ENCODE data around the gene CEP112. TPM values are rescaled to one million over a fixed set of nuclear protein-coding genes. Genes with fewer than 3 reads are reported as not detected.

Gene CEP112
- total RNA-seq, 1 donor from 2014 or later, result 20.1 TPM

GRCh38 chr17:65967372-65967771 lies 224.6 kb downstream of the CEP112 start:
- Histone ChIP-seq H3K9me3 (no peaks in the 10 kb centered on the region), H3K36me3 (no peaks in the 10 kb centered on the region), H3K27ac (no peak overlapping the region), H3K4me1 (no peaks in the 10 kb centered on the region), H3K4me3 (no peak overlapping the region), H3K27me3 (no peaks in the 10 kb centered on the region)
- DNase-seq (ENCODE audit: extremely low spot score in 2 of 2), result no peak
- intact Hi-C loops (cut with DNase I), result no loop called here
- no peak for TF ChIP-seq POLR2AphosphoS5 (IDR thresholded peaks at IDR 0.05; ENCODE audit: insufficient read depth in 1 of 2, low read depth in 1 of 2)
- no peak for TF ChIP-seq CTCF (IDR thresholded peaks at IDR 0.05)
- TF ChIP-seq POLR2A (IDR thresholded peaks at IDR 0.05), result no peak

- no peaks in the 10 kb centered on the region for H3K27me3 ChIP-seq
- intact Hi-C loops (cut with DNase I), result no loop called here
- no peak overlapping the region for H3K4me3 ChIP-seq
- H3K36me3 ChIP-seq, result no peaks in the 10 kb centered on the region
- TF ChIP-seq CTCF (IDR thresholded peaks at IDR 0.05) (no peak), POLR2A (IDR thresholded peaks at IDR 0.05) (no peak), POLR2AphosphoS5 (IDR thresholded peaks at IDR 0.05; ENCODE audit: insufficient read depth in 1 of 2, low read depth in 1 of 2) (no peak)
- no peak for DNase-seq (ENCODE audit: extremely low spot score in 2 of 2)
- H3K4me1 ChIP-seq, result no peaks in the 10 kb centered on the region
- no peaks in the 10 kb centered on the region for H3K9me3 ChIP-seq
- no peak overlapping the region for H3K27ac ChIP-seq
These were observed 225.7 kb downstream of the CEP112 start for GRCh38 chr17:65966072-65966695.

DNA sequence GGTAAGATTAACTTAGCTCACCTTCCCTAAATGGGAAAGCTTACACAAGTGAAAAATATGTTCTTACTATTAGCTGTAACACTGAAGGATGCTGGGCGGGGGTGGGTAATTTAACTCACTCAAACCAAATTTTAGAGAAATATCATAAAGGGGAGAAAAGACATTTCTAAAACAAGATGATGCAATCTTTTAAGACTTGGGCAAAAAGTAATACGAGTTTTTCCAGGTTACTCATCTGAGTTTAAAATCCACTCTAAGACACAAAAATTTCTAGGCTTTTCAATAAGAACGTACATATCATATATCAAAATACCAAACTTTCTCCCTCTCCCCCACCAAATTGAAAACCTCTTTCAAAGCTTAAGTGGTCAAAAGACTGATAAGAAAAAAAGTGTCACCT lies 228.8 kb downstream of the CEP112 start:
- no peak for DNase-seq (ENCODE audit: extremely low spot score in 2 of 2)
- intact Hi-C loops (cut with DNase I), result no loop called here
- no peak overlapping the region for H3K27ac ChIP-seq
- H3K27me3 ChIP-seq, result no peaks in the 10 kb centered on the region
- H3K4me3 ChIP-seq, result no peak overlapping the region
- no peak for TF ChIP-seq POLR2AphosphoS5 (IDR thresholded peaks at IDR 0.05; ENCODE audit: insufficient read depth in 1 of 2, low read depth in 1 of 2)
- no peak for TF ChIP-seq CTCF (IDR thresholded peaks at IDR 0.05)
- TF ChIP-seq POLR2A (IDR thresholded peaks at IDR 0.05), result no peak
- H3K36me3 ChIP-seq, result no peaks in the 10 kb centered on the region
- no peaks in the 10 kb centered on the region for H3K4me1 ChIP-seq
- no peaks in the 10 kb centered on the region for H3K9me3 ChIP-seq

DNA sequence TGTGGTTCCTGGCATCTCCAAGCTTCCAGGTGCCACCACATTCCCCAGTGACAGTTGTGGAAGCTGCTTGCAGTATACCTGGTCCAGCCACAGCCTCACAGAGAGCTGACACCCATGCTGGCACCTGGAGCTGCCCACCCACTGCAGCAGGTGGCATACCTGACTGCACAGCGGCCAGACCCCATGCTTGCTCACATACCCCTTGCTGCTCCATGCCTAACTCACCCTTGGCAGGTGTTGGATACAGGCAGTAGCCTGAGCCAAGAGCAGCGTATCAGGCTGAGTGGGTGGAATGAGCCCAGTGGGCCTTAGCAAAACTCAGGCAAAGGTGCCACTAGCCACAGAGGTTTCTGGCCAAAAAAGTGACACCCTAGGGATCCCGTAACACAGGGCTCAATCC lies 232.3 kb downstream of the CEP112 start:
- Histone ChIP-seq H3K4me1 (no peaks in the 10 kb centered on the region), H3K27ac (no peak overlapping the region), H3K9me3 (no peaks in the 10 kb centered on the region), H3K36me3 (no peaks in the 10 kb centered on the region), H3K27me3 (no peaks in the 10 kb centered on the region), H3K4me3 (no peak overlapping the region)
- intact Hi-C loops (cut with DNase I), result no loop called here
- DNase-seq (ENCODE audit: extremely low spot score in 2 of 2), result no peak
- TF ChIP-seq POLR2A (IDR thresholded peaks at IDR 0.05) (no peak), CTCF (IDR thresholded peaks at IDR 0.05) (no peak), POLR2AphosphoS5 (IDR thresholded peaks at IDR 0.05; ENCODE audit: insufficient read depth in 1 of 2, low read depth in 1 of 2) (no peak)

DNA sequence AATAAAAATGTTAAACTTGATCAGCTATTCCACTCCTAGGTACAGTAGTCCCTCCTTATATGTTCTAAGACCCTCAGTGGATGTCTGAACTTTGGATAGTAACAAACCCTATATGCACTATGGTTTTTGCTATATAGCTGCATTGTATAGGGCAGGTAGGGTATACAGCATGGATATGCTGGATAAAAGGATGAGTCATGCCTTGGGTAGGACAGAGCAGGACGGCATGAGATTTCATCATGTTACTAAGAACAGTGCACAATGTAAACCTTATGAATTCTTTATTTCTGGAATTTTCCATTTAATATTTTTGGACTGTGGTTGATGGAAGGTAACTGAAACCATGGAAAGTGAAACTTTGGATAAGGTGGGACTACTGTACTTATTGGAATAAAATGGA lies 235.1 kb downstream of the CEP112 start:
- no peak for DNase-seq (ENCODE audit: extremely low spot score in 2 of 2)
- Histone ChIP-seq H3K36me3 (no peaks in the 10 kb centered on the region), H3K4me3 (no peak overlapping the region), H3K27me3 (no peaks in the 10 kb centered on the region), H3K4me1 (no peaks in the 10 kb centered on the region), H3K9me3 (no peaks in the 10 kb centered on the region), H3K27ac (no peak overlapping the region)
- intact Hi-C loops (cut with DNase I), result no loop called here
- TF ChIP-seq CTCF (IDR thresholded peaks at IDR 0.05) (no peak), POLR2A (IDR thresholded peaks at IDR 0.05) (no peak), POLR2AphosphoS5 (IDR thresholded peaks at IDR 0.05; ENCODE audit: insufficient read depth in 1 of 2, low read depth in 1 of 2) (no peak)

All from vagina (tissue), 2 donors.